Mammary epithelial cell (primary cell): Measurements from ENCODE around the gene DAZAP1.

Source experiments
- CTCF ChIP-seq, 2 donors: IDR thresholded peaks in 1 of 2; conservative IDR thresholded peaks in 1 of 2; 2 replicates each; pipeline ENCODE4 v1.5.1; 2011 to 2012; ENCODE audit warnings: inconsistent platforms in 2 of 2, low read length in 2 of 2, mild to moderate bottlenecking in 2 of 2, control low read depth in 1 of 2, low read depth in 1 of 2; ENCODE audit not compliant: insufficient read depth in 1 of 2; ENCODE audit errors: extremely low read depth in 1 of 2
- EZH2 ChIP-seq: IDR thresholded peaks from 2 replicates; pipeline ENCODE4 v1.6.1; 2012; ENCODE audit warnings: low read length, inconsistent platforms, borderline replicate concordance

- TF ChIP-seq CTCF (conservative IDR thresholded peaks at IDR 0.05 in 1 of 2, IDR thresholded peaks at IDR 0.05 in 1 of 2; ENCODE audit: extremely low read depth in 1 of 2, insufficient read depth in 1 of 2, low read depth in 1 of 2, low read length in 2 of 2) = no peak
- no peak for TF ChIP-seq EZH2
Observed at GRCh38 chr19:1384478-1385110, 22.8 kb upstream of the DAZAP1 start.
